Measurements from ENCODE around the gene GPR31.

DNA sequence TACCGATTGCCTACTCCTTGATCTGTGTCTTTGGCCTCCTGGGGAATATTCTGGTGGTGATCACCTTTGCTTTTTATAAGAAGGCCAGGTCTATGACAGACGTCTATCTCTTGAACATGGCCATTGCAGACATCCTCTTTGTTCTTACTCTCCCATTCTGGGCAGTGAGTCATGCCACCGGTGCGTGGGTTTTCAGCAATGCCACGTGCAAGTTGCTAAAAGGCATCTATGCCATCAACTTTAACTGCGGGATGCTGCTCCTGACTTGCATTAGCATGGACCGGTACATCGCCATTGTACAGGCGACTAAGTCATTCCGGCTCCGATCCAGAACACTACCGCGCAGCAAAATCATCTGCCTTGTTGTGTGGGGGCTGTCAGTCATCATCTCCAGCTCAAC, 21.4 kb downstream of the GPR31 start:
- TF ChIP-seq ZNF274 (IDR thresholded peaks at IDR 0.05; ENCODE audit: low read depth, low read length), result no peak
- no peak for TF ChIP-seq YY1 (IDR thresholded peaks at IDR 0.05; ENCODE audit: insufficient read depth, insufficient read length)
- no peak for TF ChIP-seq SUZ12 (IDR thresholded peaks at IDR 0.05; ENCODE audit: extremely low read depth, insufficient read depth, insufficient read length)
